Activated T-helper 2 cell treated with anti-CD3 and anti-CD28 coated beads, Interferon-gamma antibody, Interleukin-2, Interleukin-4, amounts not matched to agents 10 μg/mL and 5 μg/mL and 100 μg/mL, durations not matched to agents 14 hours and 24 hours and 36 hours (primary cell): Measurements from ENCODE around the gene ORM1. TPM values are rescaled to one million over a fixed set of nuclear protein-coding genes. Genes with fewer than 3 reads are reported as not detected.
"Not testable (repeated sequence)": the region's sequence is repeated elsewhere in the genome, so short reads cannot be mapped to it uniquely, and the experiment has no call there.

Experiments used
- DNase-seq: peaks from one replicate; pipeline ENCODE4 v3.0.0; 2021; ENCODE audit warnings: low spot score
- H3K27ac Mint-ChIP-seq: one replicate; pipeline ENCODE4 v1.8.0; 2021; ENCODE audit warnings: mixed read lengths
- H3K27me3 Mint-ChIP-seq: one replicate; pipeline ENCODE4 v1.8.0; 2021; ENCODE audit warnings: low read depth, mixed read lengths
- H3K36me3 Mint-ChIP-seq: one replicate; pipeline ENCODE4 v1.8.0; 2021; ENCODE audit warnings: low read depth, mixed read lengths
- H3K4me1 Mint-ChIP-seq: one replicate; pipeline ENCODE4 v1.8.0; 2021; ENCODE audit warnings: low read depth, mixed read lengths
- H3K4me3 Mint-ChIP-seq: one replicate; pipeline ENCODE4 v1.8.0; 2021; ENCODE audit warnings: low read depth, mild to moderate bottlenecking, moderate library complexity, mixed read lengths
- H3K9me3 Mint-ChIP-seq: one replicate; pipeline ENCODE4 v1.8.0; 2021; ENCODE audit warnings: mixed read lengths
- intact Hi-C: fragments of 100-400 bp; cut with micrococcal nuclease; formaldehyde crosslinking; loops from one replicate; pipeline ENCODE4 v1.15.1; 2023
- total RNA-seq: library from RNA; stranded (reverse); gene quantifications from 2 replicates; pipeline ENCODE4 v1.2.3, GENCODE V29; 2022

The ORM1 gene
- total RNA-seq, 1 donor from 2014 or later: not detected

- H3K4me3 Mint-ChIP-seq, H3K36me3 Mint-ChIP-seq, H3K27ac Mint-ChIP-seq, H3K4me1 Mint-ChIP-seq, intact Hi-C loops, H3K27me3 Mint-ChIP-seq, DNase-seq, H3K9me3 Mint-ChIP-seq: not testable (repeated sequence)
Observed at GRCh38 chr9:114328357-114328820, 5.5 kb downstream of the ORM1 start.

DNA sequence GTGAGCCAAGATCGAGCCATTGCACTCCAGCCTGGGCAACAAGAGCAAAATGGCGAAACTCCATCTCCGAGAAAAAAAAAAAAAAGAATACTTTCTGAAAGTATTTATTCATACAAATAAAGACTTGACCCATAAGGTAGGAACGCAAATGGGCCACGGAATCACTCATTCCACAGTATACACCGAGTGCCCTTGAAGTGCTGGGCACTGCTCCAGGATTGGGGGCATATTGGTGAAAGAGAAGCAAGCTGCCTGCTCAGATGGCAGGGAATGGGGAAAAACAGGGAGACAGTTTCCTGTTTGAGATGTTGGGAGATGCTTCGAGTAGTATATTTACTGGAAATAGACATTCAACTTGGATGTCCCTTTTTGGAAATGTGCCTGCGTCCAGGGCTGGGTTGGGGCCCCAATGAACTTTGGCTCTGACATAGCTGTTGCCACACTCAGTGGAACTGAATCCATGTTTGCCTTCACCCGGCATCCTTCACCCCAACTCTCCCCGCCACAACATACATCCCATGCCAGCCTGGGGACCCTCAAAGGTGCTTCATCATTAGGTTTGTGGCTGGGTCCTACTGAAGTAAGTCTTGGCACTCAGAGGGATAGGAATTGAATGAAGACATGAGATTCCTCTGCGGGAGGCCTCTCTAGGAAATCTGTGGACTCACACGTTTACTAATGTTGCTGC is 6.2 kb downstream of the ORM1 start:
- H3K36me3 Mint-ChIP-seq, H3K27me3 Mint-ChIP-seq, H3K9me3 Mint-ChIP-seq, H3K4me1 Mint-ChIP-seq, intact Hi-C loops, DNase-seq, H3K27ac Mint-ChIP-seq, H3K4me3 Mint-ChIP-seq: not testable (repeated sequence)

DNA sequence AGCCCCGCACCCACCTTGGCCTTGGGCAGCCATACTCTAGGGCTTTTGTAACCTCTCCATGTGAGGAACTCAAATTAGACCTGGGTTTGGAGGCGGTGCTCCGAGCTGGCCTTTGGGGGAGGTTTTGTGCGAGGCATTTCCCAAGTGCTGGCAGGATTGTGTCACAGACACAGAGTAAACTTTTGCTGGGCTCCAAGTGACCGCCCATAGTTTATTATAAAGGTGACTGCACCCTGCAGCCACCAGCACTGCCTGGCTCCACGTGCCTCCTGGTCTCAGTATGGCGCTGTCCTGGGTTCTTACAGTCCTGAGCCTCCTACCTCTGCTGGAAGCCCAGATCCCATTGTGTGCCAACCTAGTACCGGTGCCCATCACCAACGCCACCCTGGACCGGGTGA is 6.7 kb downstream of the ORM1 start, which contains the start of gene ORM2:
ORM2 (plus strand) TSS at position 245 of the 398 bp plus-strand sequence; CDS start at position 281, 36 bp downstream.
- H3K9me3 Mint-ChIP-seq, H3K4me1 Mint-ChIP-seq, DNase-seq, H3K27ac Mint-ChIP-seq, intact Hi-C loops, H3K4me3 Mint-ChIP-seq, H3K36me3 Mint-ChIP-seq, H3K27me3 Mint-ChIP-seq: not testable (repeated sequence)

- Mint-ChIP-seq H3K9me3 (no peaks in the 10 kb centered on the region), H3K27ac (no peak overlapping the region), H3K4me1 (no peaks in the 10 kb centered on the region), H3K27me3 (no peaks in the 10 kb centered on the region), H3K4me3 (no peak overlapping the region), H3K36me3 (peaks cover 12% of the 10 kb centered on the region)
- no peak for DNase-seq
- intact Hi-C loops: no loop called here
Observed at GRCh38 chr9:114330636-114331035, 7.7 kb downstream of the ORM1 start.

- H3K27ac Mint-ChIP-seq, H3K9me3 Mint-ChIP-seq, H3K4me3 Mint-ChIP-seq, H3K4me1 Mint-ChIP-seq, H3K27me3 Mint-ChIP-seq, intact Hi-C loops, DNase-seq: not testable (repeated sequence)
- peaks cover 20% of the 10 kb centered on the region for H3K36me3 Mint-ChIP-seq
Observed at GRCh38 chr9:114331229-114332195, 8.6 kb downstream of the ORM1 start.

GRCh38 chr9:114332474-114333040 is 9.7 kb downstream of the ORM1 start:
- H3K27me3 Mint-ChIP-seq, H3K9me3 Mint-ChIP-seq, H3K4me3 Mint-ChIP-seq, DNase-seq, H3K27ac Mint-ChIP-seq, intact Hi-C loops, H3K4me1 Mint-ChIP-seq: not testable (repeated sequence)
- H3K36me3 Mint-ChIP-seq: peaks cover 30% of the 10 kb centered on the region

- H3K27me3 Mint-ChIP-seq, H3K4me1 Mint-ChIP-seq, DNase-seq, H3K9me3 Mint-ChIP-seq, intact Hi-C loops, H3K27ac Mint-ChIP-seq, H3K4me3 Mint-ChIP-seq: not testable (repeated sequence)
- peaks cover 42% of the 10 kb centered on the region for H3K36me3 Mint-ChIP-seq
Observed at GRCh38 chr9:114333718-114334117, 10.8 kb downstream of the ORM1 start.

DNA sequence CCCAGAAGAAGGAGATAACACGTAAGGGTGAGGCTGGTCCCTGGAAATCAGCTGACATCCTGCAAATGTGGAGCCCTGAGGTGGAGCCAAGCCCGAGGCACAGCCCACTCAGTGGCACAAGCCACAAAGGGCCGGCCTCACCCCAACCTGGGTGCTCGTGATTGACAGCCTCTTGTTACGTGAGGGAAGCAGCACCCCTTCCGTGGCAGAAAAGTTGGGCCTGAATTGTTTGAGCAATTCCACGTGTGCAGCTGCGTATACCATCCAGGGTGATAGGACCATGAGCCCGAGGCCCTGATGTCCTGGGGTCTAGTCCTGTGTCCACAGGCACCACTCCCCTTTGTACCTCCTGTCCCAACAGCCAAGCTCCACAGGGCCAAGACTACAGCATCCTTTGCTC is 11.6 kb downstream of the ORM1 start:
- intact Hi-C loops: no loop called here
- H3K27me3 Mint-ChIP-seq: no peaks in the 10 kb centered on the region

GRCh38 chr9:114335745-114336144 is 12.8 kb downstream of the ORM1 start:
- H3K9me3 Mint-ChIP-seq: no peaks in the 10 kb centered on the region
- intact Hi-C loops: loop anchor here (5.0 kb wide), 1 partner anchor 172 kb away; the partner anchor contains the start of gene WHRN
- H3K4me3 Mint-ChIP-seq: no peak overlapping the region
- H3K27ac Mint-ChIP-seq: no peak overlapping the region
- DNase-seq: no peak
- H3K36me3 Mint-ChIP-seq: peaks cover 62% of the 10 kb centered on the region
- H3K4me1 Mint-ChIP-seq: peaks cover 4% of the 10 kb centered on the region
- no peaks in the 10 kb centered on the region for H3K27me3 Mint-ChIP-seq

More for the DNA sequence above, 11.6 kb downstream of the ORM1 start:
- Mint-ChIP-seq H3K9me3 (no peaks in the 10 kb centered on the region), H3K27ac (no peak overlapping the region), H3K36me3 (peaks cover 49% of the 10 kb centered on the region), H3K4me1 (peaks cover 4% of the 10 kb centered on the region), H3K4me3 (no peak overlapping the region)
- DNase-seq: no peak

GRCh38 chr9:114336157-114336556 is 13.3 kb downstream of the ORM1 start:
- DNase-seq: no peak
- intact Hi-C loops: loop anchor here (5.0 kb wide), 1 partner anchor 171 kb away; the partner anchor contains the start of gene WHRN
- no peaks in the 10 kb centered on the region for H3K9me3 Mint-ChIP-seq
- no peak overlapping the region for H3K27ac Mint-ChIP-seq
- H3K4me3 Mint-ChIP-seq: no peak overlapping the region
- no peaks in the 10 kb centered on the region for H3K27me3 Mint-ChIP-seq
- peaks cover 66% of the 10 kb centered on the region for H3K36me3 Mint-ChIP-seq
- peaks cover 4% of the 10 kb centered on the region for H3K4me1 Mint-ChIP-seq

DNA sequence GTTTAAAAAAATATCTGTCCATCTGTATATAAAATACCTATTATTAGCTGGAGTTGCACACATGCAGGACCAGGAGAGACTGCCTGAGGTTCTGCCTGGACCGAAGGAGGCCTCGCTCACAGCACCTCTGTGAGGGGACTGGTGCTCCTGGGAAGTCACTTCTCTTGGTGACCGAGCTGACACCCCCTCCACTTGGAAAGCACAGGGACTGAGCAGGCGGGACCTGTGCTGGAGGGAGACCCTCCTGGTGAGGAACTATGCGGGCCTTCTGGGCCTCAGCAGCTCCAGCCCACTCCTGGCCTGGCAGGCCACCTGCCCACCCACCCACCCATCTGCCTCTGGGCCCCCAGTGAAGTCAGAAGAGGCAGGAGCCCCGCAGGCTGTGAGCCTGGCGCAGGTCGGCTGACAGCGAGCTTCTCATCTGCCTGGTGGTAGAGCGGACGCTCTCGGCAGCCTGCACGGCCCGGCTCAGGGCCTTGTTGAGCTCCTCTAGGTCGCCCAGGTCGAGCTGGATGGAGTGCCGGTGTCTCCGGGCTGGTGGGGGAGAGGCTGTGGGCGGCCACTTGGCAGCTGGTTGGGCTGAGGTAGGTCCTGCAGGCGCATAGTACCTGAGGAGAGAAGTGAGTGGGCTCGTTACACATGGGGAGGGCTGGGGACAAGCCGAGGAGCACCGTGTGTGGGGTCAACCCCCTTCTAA is 13.9 kb downstream of the ORM1 start:
- no peaks in the 10 kb centered on the region for H3K9me3 Mint-ChIP-seq
- H3K27ac Mint-ChIP-seq: no peak overlapping the region
- no peaks in the 10 kb centered on the region for H3K27me3 Mint-ChIP-seq
- no peak for DNase-seq
- intact Hi-C loops: loop anchor here (5.0 kb wide), 1 partner anchor 170 kb away; the partner anchor contains the start of gene WHRN
- no peak overlapping the region for H3K4me3 Mint-ChIP-seq
- H3K36me3 Mint-ChIP-seq: peaks cover 73% of the 10 kb centered on the region
- peaks cover 7% of the 10 kb centered on the region for H3K4me1 Mint-ChIP-seq

- H3K27ac Mint-ChIP-seq: peak overlapping the region; percentile 60
- DNase-seq: no peak
Observed at GRCh38 chr9:114338187-114338586, 15.3 kb downstream of the ORM1 start.

More at GRCh38 chr9:114338187-114338586, 15.3 kb downstream of the ORM1 start:
- no peaks in the 10 kb centered on the region for H3K9me3 Mint-ChIP-seq
- no peaks in the 10 kb centered on the region for H3K27me3 Mint-ChIP-seq
- intact Hi-C loops: loop anchor here (2.0 to 5.0 kb wide), 2 partner anchors 61 to 169 kb away; partner anchors contain the start of gene WHRN
- peaks cover 82% of the 10 kb centered on the region for H3K36me3 Mint-ChIP-seq
- peaks cover 8% of the 10 kb centered on the region for H3K4me1 Mint-ChIP-seq
- H3K4me3 Mint-ChIP-seq: no peak overlapping the region
